WERI-Rb-1 (cell line): Measurements from ENCODE around the gene CCDC9B.

Source experiments
- DNase-seq: peaks from one replicate; pipeline ENCODE4 v3.0.0-alpha.2; 2020
- H3K27ac ChIP-seq: fragments of 250-450 bp; sonication (Bioruptor Pico); 2 replicates; pipeline ENCODE4 v1.5.1; 2020; ENCODE audit warnings: mild to moderate bottlenecking, moderate library complexity
- H3K27me3 ChIP-seq: fragments of 250-450 bp; sonication (Bioruptor Pico); 2 replicates; pipeline ENCODE4 v1.5.1; 2021; ENCODE audit warnings: mild to moderate bottlenecking, low read depth, moderate library complexity; ENCODE audit not compliant: insufficient read depth, severe bottlenecking
- H3K36me3 ChIP-seq: fragments of 250-450 bp; sonication (Bioruptor Pico); 2 replicates; pipeline ENCODE4 v1.5.1; 2020; ENCODE audit warnings: mild to moderate bottlenecking, moderate library complexity
- H3K4me3 ChIP-seq: 2 replicates; pipeline ENCODE4 v1.5.1; 2011; ENCODE audit warnings: low read depth, mild to moderate bottlenecking, control low read depth, low read length
- H3K9me3 ChIP-seq: fragments of 250-450 bp; sonication (Bioruptor Pico); 2 replicates; pipeline ENCODE4 v1.5.1; 2021; ENCODE audit warnings: mild to moderate bottlenecking, moderate library complexity; ENCODE audit not compliant: severe bottlenecking
- TF ChIP-seq, protein P1 (sequence below): IDR thresholded peaks from 2 replicates; pipeline ENCODE4 v1.5.1; 2011; ENCODE audit warnings: low read depth, mild to moderate bottlenecking, control low read depth, inconsistent platforms, low read length

Gene CCDC9B

DNA sequence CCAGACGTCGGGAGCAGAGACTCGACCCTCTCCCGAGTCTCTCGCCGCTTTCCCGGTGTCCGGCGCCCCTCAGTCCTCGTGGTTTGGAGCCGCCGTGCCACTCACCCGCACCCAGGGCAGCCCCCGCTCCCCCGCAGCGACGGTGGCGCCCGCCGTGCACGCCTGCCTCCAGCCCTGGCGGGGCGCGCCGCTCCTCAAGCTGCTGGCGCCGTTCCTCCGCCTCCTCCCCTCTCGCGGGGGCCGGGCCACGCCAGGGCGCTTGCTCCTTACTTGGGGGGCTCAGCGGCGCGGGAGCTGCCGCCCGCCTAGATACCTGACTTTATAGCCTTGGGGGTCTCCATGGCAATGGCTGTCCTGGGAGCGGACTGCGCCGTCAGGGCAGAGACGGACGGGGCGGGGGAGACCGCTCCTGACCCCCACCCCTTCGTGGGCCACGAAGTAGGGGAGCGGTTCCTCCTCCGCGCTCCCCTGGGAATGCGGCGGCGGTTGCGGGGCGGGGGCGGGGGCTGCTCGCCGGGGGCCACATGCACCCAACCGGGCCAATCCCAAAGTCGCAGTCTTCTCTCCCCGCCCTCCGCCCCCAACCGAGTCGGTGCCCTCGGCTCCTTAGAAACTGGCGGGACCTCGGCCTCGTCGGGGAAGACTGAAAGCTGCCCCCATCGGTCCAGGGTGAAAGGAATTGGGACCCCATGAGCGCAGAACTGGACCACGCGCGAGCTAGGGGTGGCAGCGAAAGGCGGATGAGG, 57.7 kb downstream of the CCDC9B start, which contains the start of gene ANKRD63:
Gene ANKRD63, minus strand, starts transcription at position 196 of the 746 bp plus-strand sequence. CDS start 478 bp downstream, outside the sequence.
- Histone ChIP-seq H3K36me3 (peaks cover 2% of the 10 kb centered on the region; the same call in 1 of the 2 replicates), H3K4me3 (peak within 1 kb of the TSS; percentile 53), H3K9me3 (no peaks in the 10 kb centered on the region), H3K27ac (peak within 1 kb of the TSS; percentile 79), H3K27me3 (no peaks in the 10 kb centered on the region)
- peak; percentile 49 for DNase-seq
- TF ChIP-seq, protein P1, sequence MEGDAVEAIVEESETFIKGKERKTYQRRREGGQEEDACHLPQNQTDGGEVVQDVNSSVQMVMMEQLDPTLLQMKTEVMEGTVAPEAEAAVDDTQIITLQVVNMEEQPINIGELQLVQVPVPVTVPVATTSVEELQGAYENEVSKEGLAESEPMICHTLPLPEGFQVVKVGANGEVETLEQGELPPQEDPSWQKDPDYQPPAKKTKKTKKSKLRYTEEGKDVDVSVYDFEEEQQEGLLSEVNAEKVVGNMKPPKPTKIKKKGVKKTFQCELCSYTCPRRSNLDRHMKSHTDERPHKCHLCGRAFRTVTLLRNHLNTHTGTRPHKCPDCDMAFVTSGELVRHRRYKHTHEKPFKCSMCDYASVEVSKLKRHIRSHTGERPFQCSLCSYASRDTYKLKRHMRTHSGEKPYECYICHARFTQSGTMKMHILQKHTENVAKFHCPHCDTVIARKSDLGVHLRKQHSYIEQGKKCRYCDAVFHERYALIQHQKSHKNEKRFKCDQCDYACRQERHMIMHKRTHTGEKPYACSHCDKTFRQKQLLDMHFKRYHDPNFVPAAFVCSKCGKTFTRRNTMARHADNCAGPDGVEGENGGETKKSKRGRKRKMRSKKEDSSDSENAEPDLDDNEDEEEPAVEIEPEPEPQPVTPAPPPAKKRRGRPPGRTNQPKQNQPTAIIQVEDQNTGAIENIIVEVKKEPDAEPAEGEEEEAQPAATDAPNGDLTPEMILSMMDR: no peak

- Histone ChIP-seq H3K27ac (peak overlapping the region; percentile 79), H3K4me3 (peak overlapping the region; percentile 53), H3K27me3 (no peaks in the 10 kb centered on the region), H3K36me3 (peaks cover 2% of the 10 kb centered on the region; the same call in 1 of the 2 replicates), H3K9me3 (no peaks in the 10 kb centered on the region)
- TF ChIP-seq, protein P1: peak; percentile 61
- DNase-seq: peak; percentile 69
Observed at GRCh38 chr15:40282147-40282868, 58.4 kb downstream of the CCDC9B start.

DNA sequence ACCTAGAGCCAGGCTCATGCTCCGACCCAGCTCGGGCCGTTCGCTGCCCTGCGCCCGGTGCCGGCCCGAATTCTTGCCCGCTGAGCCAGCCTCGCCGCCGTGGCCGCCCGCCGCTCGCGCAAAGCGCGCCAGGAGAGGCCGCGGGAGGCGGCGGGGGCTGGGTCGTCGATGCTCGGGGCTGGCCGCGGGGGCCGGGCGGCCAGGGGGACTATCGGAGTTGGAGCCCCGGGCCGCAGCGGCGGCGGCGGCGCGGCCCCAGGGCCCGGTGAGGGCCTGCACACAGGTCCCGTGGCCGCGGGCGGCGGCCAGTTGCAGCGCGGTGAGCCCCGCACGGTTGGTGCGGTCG, 59.0 kb downstream of the CCDC9B start:
- peaks cover 2% of the 10 kb centered on the region; the same call in 1 of the 2 replicates for H3K36me3 ChIP-seq
- peak overlapping the region; percentile 77 for H3K27ac ChIP-seq
- no peaks in the 10 kb centered on the region for H3K9me3 ChIP-seq
- no peak overlapping the region for H3K4me3 ChIP-seq
- no peaks in the 10 kb centered on the region for H3K27me3 ChIP-seq
- DNase-seq: no peak
- TF ChIP-seq, protein P1: no peak
